HepG2 (cell line): ENCODE results near the gene FN1. TPM values are rescaled to one million over a fixed set of nuclear protein-coding genes. Genes with fewer than 3 reads are reported as not detected.
A peak's percentile ranks its signal among the peaks of the same experiment; 100 is the strongest.

ENCODE experiments used
- AHDC1 ChIP-seq: sonication (generic); formaldehyde crosslinking; IDR thresholded peaks from 2 replicates; pipeline ENCODE4 v1.5.1; 2020; ENCODE audit warnings: mild to moderate bottlenecking, missing genetic modification reagents, borderline replicate concordance
- CBX1 ChIP-seq: IDR thresholded peaks from one replicate; pipeline ENCODE4 v1.6.1; 2016; ENCODE audit warnings: antibody characterized with exemption, low read depth
- CEBPZ ChIP-seq: IDR thresholded peaks from 2 replicates; pipeline ENCODE4 v1.6.1; 2012; ENCODE audit warnings: low read length, improper control_type of control experiment
- HDAC1 ChIP-seq: sonication (generic); formaldehyde crosslinking; IDR thresholded peaks from 2 replicates; pipeline ENCODE4 v1.5.1; 2020; ENCODE audit warnings: mild to moderate bottlenecking, missing genetic modification reagents
- HNF4A ChIP-seq: sonication (generic); formaldehyde crosslinking; IDR thresholded peaks from 2 replicates; pipeline ENCODE4 v1.4.0; 2020; ENCODE audit warnings: missing genetic modification reagents
- ISX ChIP-seq: sonication (generic); formaldehyde crosslinking; conservative IDR thresholded peaks from 2 replicates; pipeline ENCODE4 v1.5.0; 2020; ENCODE audit warnings: missing genetic modification reagents
- KMT2A ChIP-seq: sonication (generic); formaldehyde crosslinking; IDR thresholded peaks from 2 replicates; pipeline ENCODE4 v1.4.0; 2020; ENCODE audit warnings: missing genetic modification reagents
- NFE2 ChIP-seq: sonication (generic); formaldehyde crosslinking; IDR thresholded peaks from 2 replicates; pipeline ENCODE4 v1.4.0; 2020; ENCODE audit warnings: missing genetic modification reagents
- NFKBIZ ChIP-seq: IDR thresholded peaks from 2 replicates; pipeline ENCODE4 v1.6.1; 2018; ENCODE audit warnings: missing genetic modification reagents, missing compliant biosample characterization
- PITX1 ChIP-seq: sonication (generic); formaldehyde crosslinking; IDR thresholded peaks from 2 replicates; pipeline ENCODE4 v1.5.1; 2020; ENCODE audit warnings: mild to moderate bottlenecking, missing genetic modification reagents
- POLR2AphosphoS2 ChIP-seq: IDR thresholded peaks from 2 replicates; pipeline ENCODE4 v1.6.1; 2011; ENCODE audit warnings: low read depth, low read length, improper control_type of control experiment
- RBM22 ChIP-seq: fragments of 200-400 bp; formaldehyde crosslinking; optimal IDR thresholded peaks from 2 replicates; pipeline ENCODE3; 2017; ENCODE audit warnings: mild to moderate bottlenecking, low read length, moderate library complexity
- SAP130 ChIP-seq: IDR thresholded peaks from 2 replicates; pipeline ENCODE4 v1.6.1; 2016; ENCODE audit warnings: low read depth
- SMARCE1 ChIP-seq: fragments of 450-650 bp; IDR thresholded peaks from 2 replicates; pipeline ENCODE4 v1.6.1; 2017; ENCODE audit warnings: borderline replicate concordance
- THAP7 ChIP-seq: sonication (generic); formaldehyde crosslinking; IDR thresholded peaks from 2 replicates; pipeline ENCODE4 v1.8.1; 2023; ENCODE audit warnings: mild to moderate bottlenecking, missing genetic modification reagents
- ZBTB14 ChIP-seq: sonication (generic); formaldehyde crosslinking; IDR thresholded peaks from 2 replicates; pipeline ENCODE4 v1.4.0; 2020; ENCODE audit warnings: missing genetic modification reagents
- ZMYM2 ChIP-seq: sonication (generic); formaldehyde crosslinking; IDR thresholded peaks from 2 replicates; pipeline ENCODE4 v1.8.0; 2022; ENCODE audit warnings: mild to moderate bottlenecking, missing genetic modification reagents
- ZNF232 ChIP-seq: sonication (generic); formaldehyde crosslinking; IDR thresholded peaks from 2 replicates; pipeline ENCODE4 v1.4.0; 2020; ENCODE audit warnings: missing genetic modification reagents, borderline replicate concordance
- ZNF746 ChIP-seq: sonication (generic); formaldehyde crosslinking; IDR thresholded peaks from 2 replicates; pipeline ENCODE4 v1.8.0; 2022; ENCODE audit warnings: mild to moderate bottlenecking, missing genetic modification reagents
- ZNF883 ChIP-seq: sonication (generic); formaldehyde crosslinking; IDR thresholded peaks from 2 replicates; pipeline ENCODE4 v1.5.1; 2020; ENCODE audit warnings: mild to moderate bottlenecking, missing genetic modification reagents; ENCODE audit errors: not compliant biosample characterization
- polyA plus RNA-seq, 8 experiments: library from polyadenylated mRNA; depleted of rRNA in 3 of 8; stranded (reverse) in 7 of 8; unstranded in 1 of 8; fragments of >200 nt; fragmentation: Illumina TruSeq in 4 of 8; extraction: Trizol in 4 of 8; gene quantifications; 2 replicates each; pipeline versions ENCODE4 v1.2.1 to v1.2.3, GENCODE V29; 2011 to 2016; ENCODE audit warnings: low read depth in 4 of 8, missing spikeins in 1 of 8, mixed read lengths in 1 of 8; ENCODE audit not compliant: insufficient read depth in 1 of 8
- total RNA-seq, 5 experiments: library from RNA; depleted of rRNA; stranded (reverse); fragments of >200 nt; fragmentation: Illumina TruSeq; extraction: Trizol; gene quantifications; 2 replicates each; pipeline ENCODE4 v1.2.3, GENCODE V29; 2016; ENCODE audit warnings: low read depth in 1 of 5

The FN1 gene
- total and polyA plus RNA-seq, 2 of the 13 experiments (the other 11 are each of a cell fraction or from before 2014, with no cell fraction given): 1,847 to 6,471 TPM

GRCh38 chr2:215403441-215404347, 32.2 kb downstream of the FN1 start (continued):
- peak; percentile 67 for TF ChIP-seq RBM22
- TF ChIP-seq CEBPZ: no peak
- TF ChIP-seq POLR2AphosphoS2: 0 out of 2 replicates have a peak, but pooled peaks have one; percentile 74
- no peak for TF ChIP-seq HDAC1
- TF ChIP-seq HNF4A (CRISPR knock-in tag): no peak
- no peak for TF ChIP-seq ZMYM2 (CRISPR knock-in tag)
- no peak for TF ChIP-seq NFE2 (CRISPR knock-in tag)
- no peak for TF ChIP-seq SMARCE1
- no peak for TF ChIP-seq ZNF746
- TF ChIP-seq ZBTB14: no peak
- no peak for TF ChIP-seq THAP7 (CRISPR knock-in tag)
- no peak for TF ChIP-seq NFKBIZ
- TF ChIP-seq KMT2A (CRISPR knock-in tag): no peak
- TF ChIP-seq CBX1: no peak
- no peak for TF ChIP-seq ZNF883 (CRISPR knock-in tag)
- no peak for TF ChIP-seq PITX1
- TF ChIP-seq AHDC1: no peak
- TF ChIP-seq ZNF232 (CRISPR knock-in tag): no peak
- no peak for TF ChIP-seq ISX
- TF ChIP-seq SAP130 (CRISPR knock-in tag): no peak
